ENCODE measurements around the gene LPP.

LPP gene

DNA sequence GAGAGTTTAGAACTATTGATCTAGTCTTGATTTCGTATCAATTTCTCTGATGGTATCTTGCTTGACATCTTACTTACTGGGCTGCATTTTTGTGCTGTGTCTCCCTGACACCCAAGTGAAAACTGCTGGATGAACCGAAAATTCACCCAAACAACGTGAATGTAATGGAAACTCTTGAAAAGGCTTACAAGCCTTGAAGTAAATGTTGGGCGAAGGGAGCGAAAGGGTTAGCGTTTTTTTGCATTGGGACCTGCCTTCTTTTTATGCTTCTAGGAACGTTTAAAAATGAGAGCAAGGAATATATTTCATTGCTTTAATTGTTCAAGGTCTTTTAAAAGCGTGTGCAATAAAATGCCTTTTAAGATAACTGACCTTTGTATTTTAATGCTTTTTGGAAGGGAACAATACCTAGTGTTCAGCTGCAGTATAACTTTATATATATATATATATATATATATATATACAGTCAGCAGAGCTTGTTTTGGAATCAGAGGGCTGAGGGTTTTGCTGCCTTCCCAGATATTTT, 94.1 kb downstream of the LPP start:
- no peak for DNase-seq (ENCODE audit: extremely low spot score)
- ChIA-PET POLR2A (no interaction called here), CTCF (interaction anchor here (0.8 to 1.7 kb wide), 3 partner anchors 10 to 508 kb away, joined by 3 to 5 read pairs (median 3); no protein-coding TSS in a partner anchor)
- TF ChIP-seq, protein P1, sequence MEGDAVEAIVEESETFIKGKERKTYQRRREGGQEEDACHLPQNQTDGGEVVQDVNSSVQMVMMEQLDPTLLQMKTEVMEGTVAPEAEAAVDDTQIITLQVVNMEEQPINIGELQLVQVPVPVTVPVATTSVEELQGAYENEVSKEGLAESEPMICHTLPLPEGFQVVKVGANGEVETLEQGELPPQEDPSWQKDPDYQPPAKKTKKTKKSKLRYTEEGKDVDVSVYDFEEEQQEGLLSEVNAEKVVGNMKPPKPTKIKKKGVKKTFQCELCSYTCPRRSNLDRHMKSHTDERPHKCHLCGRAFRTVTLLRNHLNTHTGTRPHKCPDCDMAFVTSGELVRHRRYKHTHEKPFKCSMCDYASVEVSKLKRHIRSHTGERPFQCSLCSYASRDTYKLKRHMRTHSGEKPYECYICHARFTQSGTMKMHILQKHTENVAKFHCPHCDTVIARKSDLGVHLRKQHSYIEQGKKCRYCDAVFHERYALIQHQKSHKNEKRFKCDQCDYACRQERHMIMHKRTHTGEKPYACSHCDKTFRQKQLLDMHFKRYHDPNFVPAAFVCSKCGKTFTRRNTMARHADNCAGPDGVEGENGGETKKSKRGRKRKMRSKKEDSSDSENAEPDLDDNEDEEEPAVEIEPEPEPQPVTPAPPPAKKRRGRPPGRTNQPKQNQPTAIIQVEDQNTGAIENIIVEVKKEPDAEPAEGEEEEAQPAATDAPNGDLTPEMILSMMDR (IDR thresholded peaks at IDR 0.05; ENCODE audit: control extremely low read depth, extremely low read depth, low read depth, missing control alignments) = no peak

DNA sequence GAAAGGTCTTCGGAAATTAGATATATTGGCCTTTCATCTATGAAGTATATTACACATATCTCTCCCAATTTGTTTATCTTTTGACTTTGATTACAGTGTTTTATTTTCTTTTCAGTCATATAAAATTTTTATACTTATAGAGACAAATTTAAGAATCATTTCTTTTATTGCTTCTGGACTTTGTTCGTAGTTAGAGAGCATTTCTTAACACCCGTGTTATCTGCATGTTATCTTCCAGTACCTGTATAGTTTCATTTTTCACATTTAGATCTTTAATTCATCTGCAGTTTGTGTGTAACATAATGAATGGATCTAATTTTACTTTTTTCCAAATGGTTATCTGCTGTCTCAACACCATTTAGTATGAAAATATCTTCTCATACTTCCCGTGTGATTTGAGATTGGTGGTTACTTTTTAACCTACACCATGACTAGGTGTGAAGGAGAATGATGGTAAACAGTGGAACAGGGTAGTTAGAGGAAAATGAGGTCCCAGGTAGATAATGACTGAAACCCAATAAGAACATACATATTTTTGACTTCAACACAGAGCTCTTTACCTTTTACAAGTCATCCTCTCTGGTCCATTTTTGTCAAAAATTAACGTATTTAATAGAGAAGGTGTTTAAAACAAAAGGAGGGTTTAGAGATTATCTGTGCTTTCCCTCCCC, 99.3 kb downstream of the LPP start:
- ChIA-PET POLR2A (no interaction called here), CTCF (interaction anchor here (1.0 kb wide), 1 partner anchor 10 kb away, joined by 3 read pairs; no protein-coding TSS in a partner anchor)
- TF ChIP-seq, protein P1 (IDR thresholded peaks at IDR 0.05; ENCODE audit: control extremely low read depth, extremely low read depth, low read depth, missing control alignments) = no peak
- no peak for DNase-seq (ENCODE audit: extremely low spot score)

DNA sequence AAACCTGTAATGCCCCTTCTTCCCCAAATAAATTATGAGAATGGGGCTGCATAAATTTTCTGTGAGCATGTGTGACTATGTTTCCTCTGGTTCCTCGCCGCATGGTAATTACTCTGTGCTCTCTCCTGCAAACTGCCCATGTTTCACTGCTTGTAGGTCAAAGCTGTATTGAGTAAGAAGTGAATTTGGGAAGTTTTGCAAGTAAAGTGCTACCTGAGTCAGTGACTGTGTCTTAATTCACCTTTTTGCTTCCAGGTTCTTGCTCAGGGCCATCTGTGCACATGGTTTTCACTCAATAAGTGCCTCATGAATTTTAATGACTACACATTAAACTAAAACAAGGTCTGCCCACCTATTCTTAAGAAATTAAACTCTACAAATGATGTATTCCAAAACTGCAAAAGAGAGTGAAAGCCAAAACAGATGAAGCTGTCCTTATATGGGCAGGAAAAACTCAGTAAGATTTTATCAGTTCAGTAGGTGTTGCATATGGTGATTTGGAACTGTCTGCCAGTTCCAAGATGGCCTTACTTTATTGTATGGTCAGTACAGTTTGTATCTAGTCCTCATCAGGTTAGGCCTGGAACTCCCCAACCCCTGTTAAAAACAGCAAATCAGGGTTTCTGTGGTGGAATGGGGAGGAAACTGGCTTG, 100.0 kb downstream of the LPP start:
- TF ChIP-seq, protein P1 (IDR thresholded peaks at IDR 0.05; ENCODE audit: control extremely low read depth, extremely low read depth, low read depth, missing control alignments) = no peak
- CTCF ChIA-PET = interaction anchor here (1.0 kb wide), 1 partner anchor 9 kb away, joined by 3 read pairs; no protein-coding TSS in a partner anchor
- POLR2A ChIA-PET = no interaction called here
- DNase-seq (ENCODE audit: extremely low spot score) = no peak

DNA sequence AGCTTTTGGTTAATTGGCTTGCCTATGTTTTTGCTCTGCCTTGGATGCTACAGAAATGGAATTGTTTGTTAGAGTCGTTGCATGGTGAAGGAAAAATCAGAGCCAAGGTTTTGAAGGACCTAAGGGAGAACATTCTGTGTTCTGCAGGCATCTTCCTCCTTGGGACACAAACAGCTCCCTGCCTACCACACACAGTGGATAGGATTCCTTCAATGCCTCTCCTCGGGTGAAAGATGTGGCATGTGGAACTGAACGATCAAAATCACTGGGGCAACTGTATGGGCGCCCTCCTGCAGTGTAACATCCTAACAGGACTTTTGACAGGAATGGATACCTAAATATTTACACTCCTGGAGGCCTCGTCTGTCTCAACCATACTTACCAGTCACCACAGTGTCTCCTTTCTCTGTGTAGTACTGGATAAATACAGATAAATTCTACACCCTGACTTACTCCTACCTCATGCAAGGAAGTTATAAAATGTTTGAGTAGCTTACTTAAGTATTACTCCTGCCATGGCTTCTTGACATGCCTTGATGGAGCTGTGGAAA, 100.6 kb downstream of the LPP start:
- ChIA-PET POLR2A (no interaction called here), CTCF (interaction anchor here (1.0 to 1.3 kb wide), 2 partner anchors 9 to 516 kb away, joined by 3 to 4 read pairs; no protein-coding TSS in a partner anchor)
- TF ChIP-seq, protein P1 (IDR thresholded peaks at IDR 0.05; ENCODE audit: control extremely low read depth, extremely low read depth, low read depth, missing control alignments) = no peak
- DNase-seq (ENCODE audit: extremely low spot score) = no peak

DNA sequence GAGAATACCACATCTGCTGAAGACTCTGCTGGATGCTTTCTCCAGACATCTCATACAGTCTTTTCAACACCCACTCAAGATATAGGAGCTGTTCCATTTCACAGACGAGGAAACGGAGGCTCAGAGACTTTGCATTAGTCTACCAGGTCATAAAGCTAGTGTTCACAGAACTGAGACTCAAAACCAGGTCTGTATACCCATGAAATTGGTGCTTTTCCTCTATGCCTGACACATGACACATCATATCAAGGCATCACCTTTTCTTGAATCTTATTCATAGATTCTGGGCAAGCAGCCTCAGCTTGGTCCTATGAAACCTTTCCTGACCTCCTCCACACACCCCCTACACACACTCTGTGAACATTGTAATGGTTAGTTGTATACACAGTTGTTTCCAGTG, 101.2 kb downstream of the LPP start:
- CTCF ChIA-PET = interaction anchor here (1.2 to 1.3 kb wide), 2 partner anchors 19 to 516 kb away, joined by 3 to 4 read pairs; no protein-coding TSS in a partner anchor
- POLR2A ChIA-PET = no interaction called here
- TF ChIP-seq, protein P1 (IDR thresholded peaks at IDR 0.05; ENCODE audit: control extremely low read depth, extremely low read depth, low read depth, missing control alignments) = no peak
- DNase-seq (ENCODE audit: extremely low spot score) = no peak

DNA sequence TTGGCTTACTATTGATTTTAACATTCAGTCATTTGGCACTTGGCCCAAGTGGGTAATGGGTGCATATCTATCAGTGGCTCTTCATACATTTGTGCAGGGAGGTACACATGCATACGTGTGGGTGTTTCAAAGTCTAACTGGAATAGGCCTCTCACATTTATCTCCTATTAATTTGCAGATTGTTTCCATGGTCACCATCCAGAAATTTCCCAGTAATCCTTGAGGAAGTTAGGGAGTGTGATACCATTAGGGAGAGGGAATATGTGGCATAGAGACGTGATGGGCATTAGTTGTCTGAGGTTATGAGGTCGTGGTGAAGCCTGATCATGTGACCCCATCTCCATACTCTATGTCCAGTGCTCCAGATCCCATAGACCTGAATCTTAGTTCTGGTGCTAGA, 102.8 kb downstream of the LPP start:
- DNase-seq (ENCODE audit: extremely low spot score) = no peak
- ChIA-PET POLR2A (no interaction called here), CTCF (no interaction called here)
- TF ChIP-seq, protein P1 (IDR thresholded peaks at IDR 0.05; ENCODE audit: control extremely low read depth, extremely low read depth, low read depth, missing control alignments) = no peak
